ENCODE measurements around the gene FRK. TPM values are rescaled to one million over a fixed set of nuclear protein-coding genes. Genes with fewer than 3 reads are reported as not detected.

Gene FRK
- total RNA-seq, 4 donors from 2014 or later: 0.24 to 1.9 (median 1.5) TPM

- DNase-seq (ENCODE audit: low spot score) (no peak), ATAC-seq (ENCODE audit: low FRiP score) (no peak)
- no peak for TF ChIP-seq CTCF (IDR thresholded peaks at IDR 0.05)
Measured at GRCh38 chr6:116027801-116028200, 32.9 kb downstream of the FRK start.

- no peak for TF ChIP-seq CTCF (IDR thresholded peaks at IDR 0.05)
- no peak for DNase-seq (ENCODE audit: low spot score)
- ATAC-seq (ENCODE audit: low FRiP score): no peak
Measured at GRCh38 chr6:116025405-116025804, 35.3 kb downstream of the FRK start.

- no peak for ATAC-seq (ENCODE audit: low FRiP score)
- no peak for DNase-seq (ENCODE audit: low spot score)
- TF ChIP-seq CTCF (IDR thresholded peaks at IDR 0.05): no peak
Measured at GRCh38 chr6:116022841-116023445, 37.7 kb downstream of the FRK start.

GRCh38 chr6:116020738-116021137 is 40.0 kb downstream of the FRK start:
- no peak for TF ChIP-seq CTCF (IDR thresholded peaks at IDR 0.05)
- DNase-seq (ENCODE audit: low spot score) (no peak), ATAC-seq (ENCODE audit: low FRiP score) (no peak)

GRCh38 chr6:116019428-116019827 is 41.3 kb downstream of the FRK start:
- ATAC-seq (ENCODE audit: low FRiP score): no peak
- no peak for DNase-seq (ENCODE audit: low spot score)
- no peak for TF ChIP-seq CTCF (IDR thresholded peaks at IDR 0.05)

GRCh38 chr6:116018976-116019375 is 41.7 kb downstream of the FRK start:
- no peak for TF ChIP-seq CTCF (IDR thresholded peaks at IDR 0.05)
- ATAC-seq (ENCODE audit: low FRiP score) (no peak), DNase-seq (ENCODE audit: low spot score) (no peak)

- no peak for TF ChIP-seq CTCF (IDR thresholded peaks at IDR 0.05)
- DNase-seq (ENCODE audit: low spot score) (no peak), ATAC-seq (ENCODE audit: low FRiP score) (no peak)
Measured at GRCh38 chr6:116017546-116018295, 43.0 kb downstream of the FRK start.

Measured in omental fat pad (tissue), 4 donors.